Measurements from ENCODE around the gene TMC1.

Gene TMC1

DNA sequence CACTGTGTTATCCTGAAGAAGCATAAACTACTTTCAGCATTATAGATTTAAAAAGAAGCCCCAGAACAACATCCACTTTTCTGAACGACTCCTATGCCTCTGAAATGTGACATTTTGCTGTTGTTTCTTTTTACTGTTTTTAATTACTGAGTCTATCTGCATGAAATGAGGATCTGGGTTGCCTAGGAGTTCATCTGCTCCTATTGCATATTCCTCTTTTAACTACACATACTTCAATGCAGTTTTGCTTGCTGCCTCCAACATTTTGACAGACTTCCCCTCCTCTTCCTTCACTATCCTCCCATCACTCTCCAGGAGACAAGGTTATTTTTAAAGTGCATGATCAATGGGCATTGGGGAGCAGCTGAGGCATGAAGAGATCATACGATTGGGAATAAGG is 164.5 kb downstream of the TMC1 start:
- DNase-seq = no peak

DNA sequence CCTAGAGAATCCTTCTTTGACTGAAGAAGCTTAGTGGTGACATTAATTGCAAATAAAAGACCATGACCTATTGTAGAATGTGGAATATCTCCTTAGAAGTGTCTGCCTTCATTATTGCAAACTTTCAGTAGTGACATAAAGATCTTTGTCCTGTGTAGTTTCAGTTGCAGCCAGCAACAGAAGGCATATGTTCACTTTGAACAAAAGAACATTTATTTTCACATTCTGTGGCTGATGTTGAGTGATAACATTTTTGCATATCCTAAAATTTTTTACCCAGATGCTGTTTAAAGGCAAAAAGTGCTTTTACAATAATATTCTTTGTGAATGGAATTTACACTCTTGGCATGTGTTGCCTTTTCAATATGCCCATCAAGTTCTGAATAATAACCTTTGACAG is 165.9 kb downstream of the TMC1 start:
- DNase-seq = no peak

DNA sequence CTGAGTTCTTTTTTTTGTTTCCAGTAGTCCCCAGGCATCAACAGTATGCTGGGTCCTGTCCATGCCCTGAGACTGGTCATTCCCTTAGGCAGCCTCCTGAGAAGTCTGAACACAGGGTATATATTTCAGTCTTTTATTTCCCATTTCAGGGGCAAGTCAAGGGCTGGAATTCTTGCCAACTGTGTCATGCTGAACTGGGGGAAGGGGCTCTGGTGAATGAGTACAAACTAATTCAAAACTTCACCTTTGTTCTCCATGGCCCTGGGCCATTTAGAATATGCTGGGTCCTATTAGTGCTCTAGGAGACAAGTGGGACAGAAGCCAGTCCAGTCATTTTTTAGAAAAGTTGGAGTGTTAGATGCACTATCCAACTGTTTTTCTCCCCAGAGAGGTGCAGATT is 170.3 kb downstream of the TMC1 start:
- DNase-seq = no peak

DNA sequence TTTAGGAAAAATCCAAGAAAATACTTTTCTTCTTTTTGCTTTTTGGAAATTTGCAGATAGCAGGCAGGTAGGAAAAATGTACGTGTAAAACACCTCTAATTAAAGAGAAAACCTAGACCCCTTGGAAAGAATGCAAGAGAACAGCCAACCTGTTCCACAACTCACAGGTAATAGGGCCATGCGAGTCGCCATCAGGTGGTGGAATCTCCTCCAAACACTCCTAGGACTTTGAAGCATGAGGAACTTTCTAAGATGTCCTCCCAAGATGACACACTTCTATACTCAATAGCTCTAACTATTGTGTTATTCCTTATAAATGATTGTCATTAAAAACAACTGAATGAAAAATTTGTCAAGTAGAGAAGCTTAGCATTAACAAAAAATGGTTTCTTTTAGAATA is 174.0 kb downstream of the TMC1 start:
- no peak for DNase-seq

DNA sequence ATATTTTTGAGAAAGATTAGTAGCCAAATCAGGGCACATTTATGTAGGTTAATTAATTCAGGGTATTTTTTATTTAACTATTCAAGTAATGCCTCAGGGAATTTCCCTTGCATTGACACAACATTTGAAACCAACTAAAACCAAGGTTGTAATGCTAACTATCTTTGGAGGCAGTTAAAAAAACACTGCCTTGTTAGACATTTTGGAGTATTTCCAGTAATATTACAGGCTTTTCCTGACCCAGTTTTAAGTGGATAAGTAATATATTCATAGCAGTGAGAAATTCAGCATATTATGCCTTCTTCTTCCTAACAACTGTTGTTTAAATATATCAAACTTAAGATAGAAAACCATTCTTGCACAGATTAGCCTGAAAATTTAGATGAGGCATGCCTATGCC is 175.1 kb downstream of the TMC1 start:
- DNase-seq = no peak

DNA sequence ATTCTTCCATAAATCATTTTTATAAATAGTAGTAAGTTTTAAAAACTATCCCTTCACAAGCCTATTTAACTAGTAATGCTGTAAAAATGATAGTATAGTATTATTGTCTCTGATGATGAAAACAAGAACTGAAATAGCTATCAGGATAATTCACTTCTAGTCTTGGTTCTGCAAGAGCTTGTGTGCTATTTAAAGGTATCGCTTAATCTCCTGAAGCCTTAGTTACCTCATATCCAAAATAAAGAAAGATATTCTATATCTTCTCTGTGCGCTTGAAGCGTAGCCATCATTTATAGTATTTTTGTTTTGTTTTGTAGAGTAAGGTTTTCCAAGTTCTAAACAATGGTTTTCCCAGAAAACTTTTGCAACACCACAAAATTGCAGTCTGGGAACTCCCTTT is 180.1 kb downstream of the TMC1 start:
- DNase-seq = no peak

DNA sequence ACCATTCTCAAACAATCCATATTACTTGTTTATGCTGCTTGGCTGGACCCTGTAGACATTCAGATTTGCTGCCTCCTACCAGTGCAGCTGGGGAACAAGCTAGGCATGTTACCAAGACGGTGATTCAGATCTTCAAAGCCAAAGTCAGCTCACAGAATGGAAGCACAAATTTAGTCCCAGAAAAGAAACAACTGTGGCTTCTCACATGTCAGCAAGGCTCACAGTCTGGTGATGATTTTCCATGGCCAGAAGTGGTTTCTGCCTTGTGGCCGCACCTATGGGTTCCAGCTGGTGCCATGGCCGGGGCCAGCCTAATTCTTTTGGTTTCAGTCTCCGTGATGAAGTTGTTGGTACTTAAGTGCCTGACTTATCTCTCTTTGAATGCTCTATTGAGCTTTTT is 182.2 kb downstream of the TMC1 start:
- DNase-seq = no peak

DNA sequence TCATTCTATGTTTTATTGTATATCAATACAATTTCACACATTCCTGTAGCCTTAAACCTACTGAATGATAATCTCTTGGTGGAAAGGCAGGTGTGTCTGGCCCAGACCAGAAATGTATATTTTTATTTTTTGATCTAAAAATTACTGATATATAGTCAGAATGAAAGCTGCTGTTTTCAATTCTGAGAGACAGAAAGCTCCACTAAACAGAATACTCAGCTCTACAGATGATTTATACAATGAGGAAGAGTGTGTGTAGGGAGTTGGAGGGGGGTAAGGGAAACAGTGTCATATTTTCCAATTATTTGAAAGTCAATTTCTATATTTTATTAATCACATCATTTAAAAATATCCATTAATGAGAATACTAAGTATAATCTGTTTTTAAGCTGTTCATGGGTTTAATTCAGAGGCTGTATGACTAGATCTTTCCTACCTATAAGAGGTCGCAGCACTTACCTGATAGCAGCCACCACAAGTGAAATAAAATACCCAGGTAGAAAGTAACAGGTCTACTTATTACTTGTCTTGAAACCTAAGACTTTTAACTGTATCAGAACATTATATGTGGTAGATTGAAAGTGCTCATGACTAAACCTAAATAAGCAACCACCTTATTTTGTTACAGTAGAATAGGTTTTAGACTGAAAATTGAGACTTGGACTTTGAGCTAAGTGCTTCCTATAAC is 183.4 kb downstream of the TMC1 start:
- DNase-seq = no peak

DNA sequence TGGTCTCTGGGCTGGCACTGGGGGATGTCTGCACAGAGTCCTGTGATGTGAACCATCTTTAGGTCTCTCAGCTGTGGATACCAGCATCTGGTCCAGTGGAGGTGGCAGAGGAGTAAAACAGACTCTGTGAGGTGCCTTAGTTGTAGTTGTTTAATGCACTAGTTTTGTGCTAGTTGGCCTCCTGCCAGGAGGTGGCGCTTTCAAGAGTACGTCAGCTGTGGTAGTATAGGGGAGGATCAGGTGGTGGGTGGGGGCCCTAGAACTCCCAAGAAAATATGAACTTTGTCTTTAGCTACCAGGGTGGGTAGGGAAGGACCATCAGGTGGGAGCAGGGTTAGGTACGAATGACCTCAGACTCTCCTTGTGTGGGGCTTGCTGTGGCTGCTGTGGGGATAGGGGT is 197.1 kb downstream of the TMC1 start:
- DNase-seq = no peak

DNA sequence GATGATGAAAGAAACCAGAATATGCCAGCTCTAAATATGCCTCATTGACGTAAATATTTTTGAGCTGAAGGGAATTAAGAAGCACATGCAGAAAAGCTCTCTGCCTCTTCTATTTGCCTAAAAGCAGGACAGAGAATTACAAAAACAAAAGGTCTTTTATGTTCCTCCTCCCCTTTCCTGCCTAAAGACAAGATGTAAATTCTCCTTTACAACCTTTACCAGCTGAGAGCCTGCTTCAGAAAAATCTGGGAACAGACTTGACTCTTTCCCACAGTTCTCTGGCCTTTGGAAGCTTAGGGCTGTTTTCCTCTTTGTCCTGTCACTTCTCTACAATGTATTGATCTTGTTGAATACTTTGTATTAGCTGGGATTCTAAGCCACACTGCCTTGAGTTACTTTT is 199.7 kb downstream of the TMC1 start:
- DNase-seq = no peak

DNA sequence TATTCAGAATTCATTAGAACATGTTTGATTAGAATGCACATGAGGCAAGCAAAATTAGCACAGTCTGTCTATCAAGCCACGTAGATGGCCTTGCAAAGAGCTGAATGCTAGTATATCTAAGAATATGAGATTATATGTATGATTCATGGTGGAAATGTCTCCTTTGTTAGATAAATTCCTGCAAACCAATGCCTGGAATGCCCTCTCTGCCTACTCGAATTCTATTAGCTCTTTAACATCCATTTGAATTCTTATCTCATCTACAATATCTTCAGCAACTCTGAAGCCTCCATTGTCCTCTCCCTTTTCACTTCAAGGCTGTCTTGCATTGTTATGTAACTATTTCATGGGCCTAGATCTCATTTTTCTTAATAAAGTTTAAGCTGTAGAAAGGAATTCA is 205.5 kb downstream of the TMC1 start:
- no peak for DNase-seq

DNA sequence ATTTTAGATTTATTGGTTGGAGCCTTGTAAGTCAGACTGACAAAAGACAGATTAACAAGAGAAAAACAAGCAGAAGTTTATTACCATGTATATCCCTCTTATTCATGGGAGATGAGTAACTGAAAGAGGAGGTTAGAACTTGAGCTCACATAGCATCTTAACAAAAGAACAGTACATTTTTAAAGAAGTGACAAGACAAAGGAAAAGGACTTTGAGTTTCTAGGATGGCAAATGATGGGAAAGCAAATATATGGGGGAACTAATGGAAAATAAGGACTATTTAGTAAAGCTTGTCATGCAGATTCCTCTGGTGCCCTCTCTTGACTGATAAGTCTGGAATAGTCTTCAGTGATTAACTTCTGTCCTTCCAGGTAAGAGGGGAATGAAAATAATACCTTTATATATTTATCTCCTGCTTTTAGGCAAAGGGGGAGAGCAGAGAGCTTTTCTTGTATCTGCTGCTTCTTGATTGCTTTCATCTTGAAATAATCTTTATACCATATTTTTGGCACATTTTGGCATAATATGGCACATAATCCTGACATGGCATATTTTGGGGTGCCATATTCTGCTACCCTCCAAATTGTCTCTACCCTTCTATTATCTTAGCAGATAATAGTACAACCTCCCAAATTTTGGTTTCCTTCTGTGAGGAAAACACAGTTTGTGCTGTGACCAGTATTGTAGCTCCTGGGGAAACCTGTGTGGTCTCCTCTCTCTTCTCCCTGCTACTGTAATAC is 206.8 kb downstream of the TMC1 start:
- no peak for DNase-seq

DNA sequence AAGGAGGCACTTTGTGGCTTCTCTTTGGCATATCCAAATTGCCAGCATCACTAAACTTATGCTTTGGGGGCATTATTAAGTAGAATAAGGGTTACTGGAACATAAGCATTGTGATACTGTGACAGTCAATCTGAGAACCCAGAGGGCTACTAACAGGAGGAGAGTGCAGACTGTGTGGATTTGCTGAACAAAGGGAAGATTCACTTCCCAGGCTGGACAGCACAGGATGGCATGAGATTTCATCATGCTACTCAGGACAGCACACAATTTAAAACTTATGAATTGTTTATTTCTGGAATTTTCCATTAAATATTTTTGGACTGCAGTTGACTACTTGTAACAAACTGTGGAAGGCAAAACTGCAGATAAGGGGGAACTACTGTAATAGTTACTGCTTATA is 212.5 kb downstream of the TMC1 start:
- DNase-seq = no peak

DNA sequence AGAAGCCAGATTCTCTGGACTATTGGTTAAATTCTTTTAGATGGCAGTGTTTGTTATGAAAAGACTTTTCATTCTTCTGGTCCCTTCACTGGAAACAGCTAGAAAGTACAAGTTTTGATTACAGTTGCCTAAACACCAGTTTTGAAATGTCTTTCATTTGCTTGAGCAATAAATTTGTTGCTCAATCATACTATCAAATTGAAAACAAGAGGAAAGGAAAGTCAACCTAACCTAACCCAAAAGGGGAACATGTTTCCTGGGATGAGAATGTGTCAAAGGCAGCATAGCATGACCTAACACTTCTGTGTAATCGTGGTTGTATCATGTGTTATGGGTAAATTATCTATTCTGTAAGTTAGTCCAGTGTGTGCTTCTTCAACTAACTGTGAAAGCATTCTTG is 213.2 kb downstream of the TMC1 start:
- no peak for DNase-seq

DNA sequence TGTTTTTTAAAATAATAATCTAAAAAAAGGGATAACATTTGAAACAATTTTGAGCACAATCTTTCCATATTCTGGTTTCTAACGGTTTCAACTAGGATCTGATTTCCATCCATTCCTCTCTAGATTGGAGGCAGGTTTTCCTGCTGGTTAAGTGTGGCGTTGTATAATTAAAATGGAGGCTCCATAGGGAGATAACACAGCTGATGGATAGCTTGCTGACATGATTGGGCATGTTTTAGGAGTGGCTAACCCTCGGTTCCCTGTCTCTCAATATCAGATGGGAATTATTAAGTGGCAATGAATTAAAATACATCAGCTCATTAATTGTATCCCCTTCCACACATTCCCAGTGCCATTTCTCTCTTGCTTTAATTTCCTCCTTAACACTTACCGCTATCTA is 222.4 kb downstream of the TMC1 start:
- peak; percentile 52 for DNase-seq

DNA sequence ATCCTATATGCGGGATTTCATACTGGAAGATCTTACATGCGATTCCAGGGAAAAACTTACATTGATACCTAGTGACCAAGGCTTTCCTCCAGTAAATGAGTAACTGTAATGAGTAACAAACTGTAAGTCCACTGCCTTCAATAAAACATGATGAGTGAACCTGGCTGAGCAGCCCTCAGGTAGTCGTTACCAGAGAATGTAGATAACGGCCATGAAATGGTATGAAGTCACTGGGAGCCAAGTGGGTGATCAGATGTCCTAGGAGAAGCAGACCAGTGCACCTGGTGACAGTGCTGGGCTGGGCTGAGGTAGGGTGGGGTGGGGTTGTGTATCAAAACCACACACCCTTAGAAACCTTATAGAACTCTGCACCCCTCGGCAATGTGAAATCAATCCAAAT is 227.9 kb downstream of the TMC1 start:
- no peak for DNase-seq

DNA sequence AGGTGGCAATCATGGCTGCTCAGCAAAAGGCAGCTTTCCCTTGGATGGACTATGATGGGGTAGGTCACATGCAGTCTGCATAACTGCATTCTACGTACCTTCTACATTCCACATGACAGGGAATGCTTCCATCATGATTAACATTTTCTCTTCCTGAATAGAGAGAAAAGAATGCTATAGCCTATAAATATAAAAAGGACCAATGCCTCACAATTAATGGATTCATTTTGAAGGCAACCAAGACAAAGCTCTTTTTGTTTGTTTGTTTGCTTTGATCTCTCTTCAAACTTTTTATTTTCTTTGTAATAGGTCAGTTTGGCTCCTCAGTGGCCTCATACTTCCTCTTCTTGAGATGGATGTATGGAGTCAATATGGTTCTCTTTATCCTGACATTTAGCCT is 230.1 kb downstream of the TMC1 start:
- no peak for DNase-seq

DNA sequence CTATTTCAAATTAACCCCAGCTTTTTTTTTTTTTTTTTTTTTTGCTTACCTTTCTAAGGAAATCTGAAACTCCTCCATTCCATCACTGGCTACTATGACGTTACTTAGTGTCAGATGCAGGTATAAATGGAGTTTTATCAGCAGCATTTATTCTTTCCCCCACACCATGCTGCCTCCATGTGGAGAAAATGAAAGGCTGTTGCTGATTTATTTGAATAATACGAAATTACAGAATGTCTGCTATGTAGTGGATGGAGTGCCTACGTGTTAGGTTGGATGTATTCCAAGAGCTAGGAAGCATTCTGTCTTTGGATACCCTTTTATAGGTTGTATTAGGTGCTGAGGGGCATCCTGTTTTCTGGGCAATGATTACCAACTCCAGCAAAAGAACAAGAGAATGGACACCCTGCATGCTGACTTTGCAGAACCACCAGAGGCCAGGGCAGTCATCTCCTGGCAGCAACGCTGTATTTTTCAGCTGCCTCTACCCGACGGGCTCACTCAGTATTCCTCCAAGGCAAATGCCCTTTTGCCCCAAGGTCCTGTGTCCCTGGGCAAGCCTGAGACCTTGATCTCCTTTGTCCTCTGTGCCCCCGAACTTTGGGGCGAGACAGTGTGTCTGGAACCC is 232.0 kb downstream of the TMC1 start:
- no peak for DNase-seq

DNA sequence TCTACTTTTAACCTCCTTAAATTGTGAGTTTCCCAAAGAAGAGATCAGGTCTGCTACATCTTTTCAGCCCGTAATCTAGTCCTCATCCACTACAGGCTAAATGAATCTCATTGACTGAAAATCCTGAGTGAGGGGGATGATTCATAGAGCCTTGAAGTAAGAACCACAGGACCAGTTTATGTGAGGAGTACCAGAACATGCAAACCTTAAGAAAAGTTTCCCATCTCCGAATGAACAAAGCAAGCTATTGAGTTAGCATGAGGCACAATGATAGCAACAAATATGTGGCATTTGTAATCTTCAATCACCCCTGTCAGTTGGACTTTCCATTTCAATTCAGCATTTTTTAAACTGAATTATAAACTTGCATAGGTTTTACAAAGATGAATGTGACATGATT is 234.4 kb downstream of the TMC1 start:
- no peak for DNase-seq

DNA sequence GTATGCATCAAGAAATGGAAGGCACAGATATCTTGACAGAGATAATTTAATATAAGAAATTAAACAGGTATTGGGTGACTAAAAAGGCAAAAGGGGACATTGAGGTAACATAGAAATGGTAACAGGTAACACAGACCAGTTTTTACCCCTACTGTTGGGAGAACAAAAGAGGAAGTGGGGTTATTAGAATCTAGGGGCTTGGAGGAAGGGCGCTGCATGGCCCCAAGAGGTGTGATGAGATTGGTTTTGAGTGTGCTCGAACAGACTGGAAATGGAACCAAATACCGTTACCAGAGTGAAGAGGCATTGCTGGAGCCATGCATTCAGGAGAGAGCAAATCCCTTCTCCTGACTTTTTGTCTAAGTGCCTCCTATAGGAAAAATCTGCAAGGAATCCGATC is 237.5 kb downstream of the TMC1 start:
- no peak for DNase-seq

DNA sequence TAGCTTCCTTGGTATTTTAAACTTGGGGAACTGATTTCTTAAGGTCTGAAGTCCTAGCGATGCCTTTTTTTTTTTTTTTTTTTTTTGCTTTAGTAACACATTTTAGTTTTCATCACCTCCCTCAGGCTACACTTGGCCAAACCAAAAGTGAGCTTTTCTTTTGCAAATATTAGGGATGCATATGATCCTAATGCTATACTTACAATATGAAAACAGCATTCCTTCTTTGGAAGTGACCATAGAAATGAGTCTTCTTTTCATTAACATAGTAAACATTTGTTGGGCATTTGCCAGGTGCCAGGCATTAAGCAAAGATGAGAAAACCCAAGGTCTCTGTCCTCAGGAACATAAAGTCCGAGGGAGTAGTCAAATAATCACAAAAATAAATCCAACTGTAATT is 241.6 kb downstream of the TMC1 start:
- no peak for DNase-seq

DNA sequence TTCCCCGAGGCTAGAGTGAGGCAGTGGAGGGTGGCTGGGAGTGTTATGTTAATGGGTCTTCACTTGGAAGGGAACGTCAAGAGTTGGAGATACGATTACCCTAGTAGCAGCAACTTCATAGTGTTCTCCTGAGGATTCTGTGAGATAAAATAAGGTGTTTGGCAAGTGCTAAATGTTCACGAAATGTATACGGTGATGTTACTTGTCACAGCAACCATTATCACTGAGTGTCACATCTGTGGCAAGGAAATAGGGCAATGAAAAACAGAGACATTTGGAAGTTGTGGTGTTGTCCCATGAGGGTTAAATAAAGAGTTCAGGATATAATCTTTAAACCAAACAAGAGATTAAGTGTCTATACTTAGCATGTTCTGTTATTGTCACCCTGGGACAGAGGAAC is 248.1 kb downstream of the TMC1 start:
- no peak for DNase-seq

DNA sequence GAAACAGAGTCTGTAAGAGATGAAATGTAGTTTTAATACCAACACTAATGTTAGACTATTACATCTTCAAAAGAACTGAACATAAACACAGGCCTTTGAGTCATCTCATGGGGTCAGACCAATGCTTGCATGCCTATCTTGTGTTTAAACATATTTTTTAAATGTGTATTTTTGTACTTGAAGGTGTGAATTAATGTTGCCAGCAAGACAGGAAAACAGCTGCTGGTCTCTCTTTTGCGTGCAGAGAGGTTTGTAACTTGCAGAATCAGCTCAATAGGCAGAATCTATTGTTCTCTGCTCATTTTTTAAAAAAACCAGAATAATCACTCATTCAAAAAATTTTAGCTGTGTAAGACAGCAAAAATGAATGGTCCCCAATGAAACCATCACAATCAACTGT is 251.3 kb downstream of the TMC1 start:
- no peak for DNase-seq

DNA sequence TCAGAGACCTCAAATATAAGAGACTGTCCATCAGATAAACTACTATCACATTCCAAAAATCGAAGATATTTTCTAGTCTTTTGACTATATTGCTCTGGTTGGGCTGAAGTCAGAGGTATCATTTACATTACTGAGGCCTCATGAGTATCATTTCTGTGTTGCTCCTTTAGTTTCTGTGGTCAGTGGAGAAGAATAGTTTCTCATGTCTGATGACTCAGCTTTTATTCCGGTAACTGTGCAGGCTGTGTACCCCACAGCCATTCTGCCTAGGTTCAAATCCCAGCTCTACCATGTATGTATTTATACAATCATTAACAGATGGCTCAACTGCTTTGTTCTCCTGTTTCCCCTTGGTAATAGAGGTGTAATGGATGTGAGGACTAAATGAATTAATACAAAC is 252.2 kb downstream of the TMC1 start:
- no peak for DNase-seq

DNA sequence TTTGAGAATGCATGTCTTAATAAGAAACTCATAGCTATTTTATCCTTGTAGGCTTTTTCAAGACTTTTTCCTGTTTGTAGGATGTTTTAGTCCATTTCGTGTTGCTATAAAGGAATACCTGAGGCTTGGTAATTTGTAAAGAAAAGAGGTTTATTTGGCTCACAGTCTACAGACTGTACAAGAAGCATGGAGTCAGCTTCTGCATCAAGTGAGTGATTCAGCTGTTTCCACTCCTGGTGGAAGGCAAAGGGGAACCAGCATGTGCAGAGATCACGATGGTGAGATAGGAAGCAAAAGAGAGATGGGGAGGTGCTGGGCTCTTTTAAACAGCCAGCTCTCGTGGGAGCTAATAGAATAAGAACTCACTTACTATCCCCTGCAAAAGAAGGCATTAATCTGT is 254.2 kb downstream of the TMC1 start:
- DNase-seq = no peak
